WTC11 (cell line): ENCODE results near the gene SIAE. TPM values are rescaled to one million over a fixed set of nuclear protein-coding genes. Genes with fewer than 3 reads are reported as not detected.

ENCODE experiments used
- ATAC-seq: fragments of 200-7000 bp; cut with Tn5 transposase; 2 replicates; pipeline ENCODE4 v1.10.0; 2021; ENCODE audit warnings: mild to moderate bottlenecking, moderate library complexity
- Bru-seq: library from RNA; stranded (reverse); fragments of 400-500 nt; gene quantifications from one replicate; lab custom pipeline; 2021; lab: Mats Ljungman, UMichigan
- CTCF ChIA-PET: fragments of 300-600 bp; sonication (Branson Sonifier 250); formaldehyde crosslinking; loops from one replicate; lab custom pipeline; 2021; ENCODE audit warnings: antibody characterized with exemption; lab: Charles Lee
- POLR2A ChIA-PET: fragments of 350-600 bp; sonication (Branson Sonifier 250); formaldehyde crosslinking; loops from one replicate; lab custom pipeline; 2021; ENCODE audit warnings: antibody characterized with exemption; lab: Charles Lee
- DNase-seq: peaks from one replicate; pipeline ENCODE4 v3.0.0; 2021; ENCODE audit warnings: low spot score
- H3K27ac Mint-ChIP-seq: 2 replicates; pipeline ENCODE4 v1.8.0; 2021; ENCODE audit warnings: mixed read lengths
- H3K27me3 Mint-ChIP-seq: 2 replicates; pipeline ENCODE4 v1.8.0; 2021; ENCODE audit warnings: low read depth, mild to moderate bottlenecking, moderate library complexity, mixed read lengths
- H3K36me3 Mint-ChIP-seq: 2 replicates; pipeline ENCODE4 v1.8.0; 2021; ENCODE audit warnings: mixed read lengths
- H3K4me1 Mint-ChIP-seq: 2 replicates; pipeline ENCODE4 v1.8.0; 2022; ENCODE audit warnings: mixed read lengths
- H3K4me3 Mint-ChIP-seq: 2 replicates; pipeline ENCODE4 v1.8.0; 2021; ENCODE audit warnings: mild to moderate bottlenecking, moderate library complexity, mixed read lengths
- H3K9me3 Mint-ChIP-seq: 2 replicates; pipeline ENCODE4 v1.8.0; 2021; ENCODE audit warnings: mixed read lengths
- EMX1 ChIP-seq: fragments of 250-450 bp; sonication (Bioruptor Pico); IDR thresholded peaks from 2 replicates; pipeline ENCODE4 v1.8.0; 2021; ENCODE audit warnings: mild to moderate bottlenecking
- ESRRA ChIP-seq: sonication (generic); formaldehyde crosslinking; IDR thresholded peaks from 2 replicates; pipeline ENCODE4 v1.8.1; 2022; ENCODE audit warnings: mild to moderate bottlenecking, missing genetic modification reagents, borderline replicate concordance
- FOXP1 ChIP-seq: sonication (generic); formaldehyde crosslinking; IDR thresholded peaks from 2 replicates; pipeline ENCODE4 v1.8.0; 2022; ENCODE audit warnings: missing genetic modification reagents, mild to moderate bottlenecking, moderate library complexity, borderline replicate concordance
- GABPB1 ChIP-seq: sonication (generic); formaldehyde crosslinking; IDR thresholded peaks from 2 replicates; pipeline ENCODE4 v1.8.1; 2023; ENCODE audit warnings: mild to moderate bottlenecking, missing genetic modification reagents
- IRF2 ChIP-seq: sonication (generic); formaldehyde crosslinking; IDR thresholded peaks from 2 replicates; pipeline ENCODE4 v1.8.0; 2022; ENCODE audit warnings: low read depth, missing genetic modification reagents, borderline replicate concordance
- JAZF1 ChIP-seq: fragments of 250-450 bp; sonication (Bioruptor Pico); IDR thresholded peaks from 2 replicates; pipeline ENCODE4 v1.9.0; 2021; ENCODE audit warnings: moderate library complexity, mild to moderate bottlenecking, inconsistent platforms
- MXD4 ChIP-seq: fragments of 250-450 bp; sonication (Bioruptor Pico); IDR thresholded peaks from 2 replicates; pipeline ENCODE4 v1.8.0; 2021; ENCODE audit warnings: mild to moderate bottlenecking, moderate library complexity, borderline replicate concordance
- MYBL2 ChIP-seq: sonication (generic); formaldehyde crosslinking; IDR thresholded peaks from 2 replicates; pipeline ENCODE4 v1.8.1; 2023; ENCODE audit warnings: mild to moderate bottlenecking, moderate library complexity, missing genetic modification reagents
- SP1 ChIP-seq: sonication (generic); formaldehyde crosslinking; conservative IDR thresholded peaks from 2 replicates; pipeline ENCODE4 v1.8.1; 2022; ENCODE audit warnings: missing genetic modification reagents
- TEAD1 ChIP-seq: sonication (generic); formaldehyde crosslinking; IDR thresholded peaks from 2 replicates; pipeline ENCODE4 v1.8.0; 2022; ENCODE audit warnings: mild to moderate bottlenecking, missing genetic modification reagents
- ZNF138 ChIP-seq: sonication (generic); formaldehyde crosslinking; conservative IDR thresholded peaks from 2 replicates; pipeline ENCODE4 v1.8.1; 2022; ENCODE audit warnings: mild to moderate bottlenecking, moderate library complexity, missing genetic modification reagents
- ZNF423 ChIP-seq: fragments of 250-450 bp; sonication (Bioruptor Pico); IDR thresholded peaks from 2 replicates; pipeline ENCODE4 v2.1.2; 2022; ENCODE audit warnings: mild to moderate bottlenecking, moderate library complexity
- long read RNA-seq, 3 experiments: library from RNA in 1 of 3; library from capped mRNA in 1 of 3; library from polyadenylated mRNA in 1 of 3; unstranded in 2 of 3; stranded (forward) in 1 of 3; transcript quantifications; one replicate each; pipeline ENCODE4 v2.0.0, GENCODE V29; 2021
- total RNA-seq: library from RNA; stranded (reverse); gene quantifications from 3 replicates; pipeline ENCODE4 v1.2.3, GENCODE V29; 2021
- TF ChIP-seq, protein P1 (sequence below): sonication (generic); formaldehyde crosslinking; IDR thresholded peaks from 2 replicates; pipeline ENCODE4 v1.8.1; 2022; ENCODE audit warnings: mild to moderate bottlenecking, moderate library complexity, missing genetic modification reagents
- TF ChIP-seq, protein P2 (sequence below): sonication (generic); formaldehyde crosslinking; IDR thresholded peaks from 2 replicates; pipeline ENCODE4 v1.8.1; 2022; ENCODE audit warnings: mild to moderate bottlenecking, missing genetic modification reagents, moderate library complexity, borderline replicate concordance
- TF ChIP-seq, protein P3 (sequence below): sonication (generic); formaldehyde crosslinking; IDR thresholded peaks from 2 replicates; pipeline ENCODE4 v1.8.0; 2022; ENCODE audit warnings: mild to moderate bottlenecking, missing genetic modification reagents
- TF ChIP-seq, protein P4 (sequence below): sonication (generic); formaldehyde crosslinking; conservative IDR thresholded peaks from 2 replicates; pipeline ENCODE4 v1.8.1; 2023; ENCODE audit warnings: mild to moderate bottlenecking, low read depth, missing genetic modification reagents, moderate library complexity
- TF ChIP-seq, protein P5 (sequence below): sonication (generic); formaldehyde crosslinking; IDR thresholded peaks from 2 replicates; pipeline ENCODE4 v1.8.1; 2023; ENCODE audit warnings: mild to moderate bottlenecking, missing genetic modification reagents, moderate library complexity
- TF ChIP-seq, protein P6 (sequence below): sonication (generic); formaldehyde crosslinking; IDR thresholded peaks from 2 replicates; pipeline ENCODE4 v1.8.0; 2022; ENCODE audit warnings: mild to moderate bottlenecking, missing genetic modification reagents

Gene SIAE, protein sequence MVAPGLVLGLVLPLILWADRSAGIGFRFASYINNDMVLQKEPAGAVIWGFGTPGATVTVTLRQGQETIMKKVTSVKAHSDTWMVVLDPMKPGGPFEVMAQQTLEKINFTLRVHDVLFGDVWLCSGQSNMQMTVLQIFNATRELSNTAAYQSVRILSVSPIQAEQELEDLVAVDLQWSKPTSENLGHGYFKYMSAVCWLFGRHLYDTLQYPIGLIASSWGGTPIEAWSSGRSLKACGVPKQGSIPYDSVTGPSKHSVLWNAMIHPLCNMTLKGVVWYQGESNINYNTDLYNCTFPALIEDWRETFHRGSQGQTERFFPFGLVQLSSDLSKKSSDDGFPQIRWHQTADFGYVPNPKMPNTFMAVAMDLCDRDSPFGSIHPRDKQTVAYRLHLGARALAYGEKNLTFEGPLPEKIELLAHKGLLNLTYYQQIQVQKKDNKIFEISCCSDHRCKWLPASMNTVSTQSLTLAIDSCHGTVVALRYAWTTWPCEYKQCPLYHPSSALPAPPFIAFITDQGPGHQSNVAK
- total RNA-seq (4.4 to 4.9 TPM (median 4.8 TPM) in 3 replicates), Bru-seq, nascent RNA (percentile 40 among the genes with signal in this experiment)
- long read RNA-seq, experiment 1, full-length matches to known transcripts: 1 of 1 reads
- long read RNA-seq, experiment 1, partial matches to known transcripts: 0 of 1 reads
- long read RNA-seq, experiment 1, other reads (novel, unspliced or antisense): 0 of 1 reads
- long read RNA-seq, experiment 2, full-length matches to known transcripts: 1 of 3 reads
- long read RNA-seq, experiment 2, partial matches to known transcripts: 0 of 3 reads
- long read RNA-seq, experiment 2, other reads (novel, unspliced or antisense): 2 of 3 reads
- long read RNA-seq, experiment 3, full-length matches to known transcripts: 1 of 1 reads
- long read RNA-seq, experiment 3, partial matches to known transcripts: 0 of 1 reads
- long read RNA-seq, experiment 3, other reads (novel, unspliced or antisense): 0 of 1 reads

DNA sequence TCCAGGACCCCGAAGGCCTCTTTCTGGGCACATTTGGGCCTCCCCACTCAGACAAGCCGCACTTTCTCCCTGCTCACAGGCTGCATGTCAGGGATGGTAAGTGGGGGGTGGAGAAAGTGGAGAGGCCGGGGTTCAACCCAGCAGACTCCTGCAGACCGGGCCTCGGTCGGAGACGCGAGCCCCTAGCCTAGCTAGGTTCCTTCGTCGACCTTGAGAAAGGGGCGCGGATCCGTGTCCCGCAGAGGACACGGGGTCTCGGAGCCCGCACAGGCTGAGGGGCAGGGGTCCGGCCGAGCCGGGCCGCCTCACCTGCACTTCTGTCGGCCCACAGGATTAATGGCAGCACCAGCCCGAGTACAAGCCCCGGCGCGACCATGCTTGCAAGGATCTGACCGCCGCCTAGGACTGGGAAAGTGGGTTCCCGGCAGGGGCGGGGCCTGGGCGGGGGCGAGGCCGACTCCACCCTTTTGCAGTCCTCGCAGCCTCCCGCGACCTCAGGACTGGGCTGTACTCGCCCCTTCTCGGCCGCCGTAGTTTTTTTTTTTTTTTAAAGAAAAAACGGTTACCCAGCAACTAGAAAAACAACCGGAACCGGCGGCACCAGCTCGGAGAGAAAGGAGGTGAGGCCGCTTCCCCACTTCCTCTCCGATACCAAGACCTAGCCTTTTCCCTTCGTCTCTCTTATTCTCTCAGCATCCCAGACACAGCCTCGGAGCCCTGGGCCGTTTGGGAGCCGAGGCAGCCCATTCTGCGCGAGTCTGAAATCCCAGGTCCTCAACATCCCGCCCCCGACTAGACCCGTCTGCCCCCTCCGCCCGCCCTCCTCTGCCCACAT is at the start of gene SIAE, which contains the start of gene SPA17:
TSS of gene SIAE (minus strand) at position 407 of the 835 bp plus-strand sequence. CDS start at position 376, 31 bp downstream.
TSS of gene SPA17 (plus strand) at position 572 of the 835 bp plus-strand sequence. CDS start 1,361 bp downstream, outside the sequence.
- Mint-ChIP-seq H3K36me3 (no peaks in the 10 kb centered on the region), H3K4me1 (peaks cover 11% of the 10 kb centered on the region)
- CTCF ChIA-PET: interaction anchor here (0.6 to 3.1 kb wide), 22 partner anchors 17 to 750 kb away, joined by 3 to 26 read pairs (median 4); partner anchors contain the start of genes ESAM, NRGN, TBRG1 and VSIG2
- TF ChIP-seq TEAD1 (CRISPR knock-in tag) (no peak), MXD4 (CRISPR knock-in tag) (no peak), MYBL2 (CRISPR knock-in tag) (0 out of 2 replicates have a peak, but pooled peaks have one; percentile 71), ZNF138 (CRISPR knock-in tag) (no peak), FOXP1 (peak; percentile 57), GABPB1 (peak; percentile 63; the same call in 1 of the 2 replicates), ESRRA (CRISPR knock-in tag) (no peak), IRF2 (CRISPR knock-in tag) (no peak), ZNF423 (CRISPR knock-in tag) (no peak), SP1 (peak; percentile 72; the same call in 1 of the 2 replicates), EMX1 (CRISPR knock-in tag) (no peak), JAZF1 (no peak)
- TF ChIP-seq, protein P1, sequence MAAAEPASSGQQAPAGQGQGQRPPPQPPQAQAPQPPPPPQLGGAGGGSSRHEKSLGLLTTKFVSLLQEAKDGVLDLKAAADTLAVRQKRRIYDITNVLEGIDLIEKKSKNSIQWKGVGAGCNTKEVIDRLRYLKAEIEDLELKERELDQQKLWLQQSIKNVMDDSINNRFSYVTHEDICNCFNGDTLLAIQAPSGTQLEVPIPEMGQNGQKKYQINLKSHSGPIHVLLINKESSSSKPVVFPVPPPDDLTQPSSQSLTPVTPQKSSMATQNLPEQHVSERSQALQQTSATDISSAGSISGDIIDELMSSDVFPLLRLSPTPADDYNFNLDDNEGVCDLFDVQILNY: no peak
- TF ChIP-seq, protein P2, sequence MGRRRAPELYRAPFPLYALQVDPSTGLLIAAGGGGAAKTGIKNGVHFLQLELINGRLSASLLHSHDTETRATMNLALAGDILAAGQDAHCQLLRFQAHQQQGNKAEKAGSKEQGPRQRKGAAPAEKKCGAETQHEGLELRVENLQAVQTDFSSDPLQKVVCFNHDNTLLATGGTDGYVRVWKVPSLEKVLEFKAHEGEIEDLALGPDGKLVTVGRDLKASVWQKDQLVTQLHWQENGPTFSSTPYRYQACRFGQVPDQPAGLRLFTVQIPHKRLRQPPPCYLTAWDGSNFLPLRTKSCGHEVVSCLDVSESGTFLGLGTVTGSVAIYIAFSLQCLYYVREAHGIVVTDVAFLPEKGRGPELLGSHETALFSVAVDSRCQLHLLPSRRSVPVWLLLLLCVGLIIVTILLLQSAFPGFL (CRISPR knock-in tag): no peak
- TF ChIP-seq, protein P3, sequence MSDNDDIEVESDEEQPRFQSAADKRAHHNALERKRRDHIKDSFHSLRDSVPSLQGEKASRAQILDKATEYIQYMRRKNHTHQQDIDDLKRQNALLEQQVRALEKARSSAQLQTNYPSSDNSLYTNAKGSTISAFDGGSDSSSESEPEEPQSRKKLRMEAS: peak; percentile 31; the same call in 1 of the 2 replicates
- TF ChIP-seq, protein P4, sequence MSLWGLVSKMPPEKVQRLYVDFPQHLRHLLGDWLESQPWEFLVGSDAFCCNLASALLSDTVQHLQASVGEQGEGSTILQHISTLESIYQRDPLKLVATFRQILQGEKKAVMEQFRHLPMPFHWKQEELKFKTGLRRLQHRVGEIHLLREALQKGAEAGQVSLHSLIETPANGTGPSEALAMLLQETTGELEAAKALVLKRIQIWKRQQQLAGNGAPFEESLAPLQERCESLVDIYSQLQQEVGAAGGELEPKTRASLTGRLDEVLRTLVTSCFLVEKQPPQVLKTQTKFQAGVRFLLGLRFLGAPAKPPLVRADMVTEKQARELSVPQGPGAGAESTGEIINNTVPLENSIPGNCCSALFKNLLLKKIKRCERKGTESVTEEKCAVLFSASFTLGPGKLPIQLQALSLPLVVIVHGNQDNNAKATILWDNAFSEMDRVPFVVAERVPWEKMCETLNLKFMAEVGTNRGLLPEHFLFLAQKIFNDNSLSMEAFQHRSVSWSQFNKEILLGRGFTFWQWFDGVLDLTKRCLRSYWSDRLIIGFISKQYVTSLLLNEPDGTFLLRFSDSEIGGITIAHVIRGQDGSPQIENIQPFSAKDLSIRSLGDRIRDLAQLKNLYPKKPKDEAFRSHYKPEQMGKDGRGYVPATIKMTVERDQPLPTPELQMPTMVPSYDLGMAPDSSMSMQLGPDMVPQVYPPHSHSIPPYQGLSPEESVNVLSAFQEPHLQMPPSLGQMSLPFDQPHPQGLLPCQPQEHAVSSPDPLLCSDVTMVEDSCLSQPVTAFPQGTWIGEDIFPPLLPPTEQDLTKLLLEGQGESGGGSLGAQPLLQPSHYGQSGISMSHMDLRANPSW (CRISPR knock-in tag): no peak
- TF ChIP-seq, protein P5, sequence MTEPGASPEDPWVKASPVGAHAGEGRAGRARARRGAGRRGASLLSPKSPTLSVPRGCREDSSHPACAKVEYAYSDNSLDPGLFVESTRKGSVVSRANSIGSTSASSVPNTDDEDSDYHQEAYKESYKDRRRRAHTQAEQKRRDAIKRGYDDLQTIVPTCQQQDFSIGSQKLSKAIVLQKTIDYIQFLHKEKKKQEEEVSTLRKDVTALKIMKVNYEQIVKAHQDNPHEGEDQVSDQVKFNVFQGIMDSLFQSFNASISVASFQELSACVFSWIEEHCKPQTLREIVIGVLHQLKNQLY (CRISPR knock-in tag): no peak
- TF ChIP-seq, protein P6, sequence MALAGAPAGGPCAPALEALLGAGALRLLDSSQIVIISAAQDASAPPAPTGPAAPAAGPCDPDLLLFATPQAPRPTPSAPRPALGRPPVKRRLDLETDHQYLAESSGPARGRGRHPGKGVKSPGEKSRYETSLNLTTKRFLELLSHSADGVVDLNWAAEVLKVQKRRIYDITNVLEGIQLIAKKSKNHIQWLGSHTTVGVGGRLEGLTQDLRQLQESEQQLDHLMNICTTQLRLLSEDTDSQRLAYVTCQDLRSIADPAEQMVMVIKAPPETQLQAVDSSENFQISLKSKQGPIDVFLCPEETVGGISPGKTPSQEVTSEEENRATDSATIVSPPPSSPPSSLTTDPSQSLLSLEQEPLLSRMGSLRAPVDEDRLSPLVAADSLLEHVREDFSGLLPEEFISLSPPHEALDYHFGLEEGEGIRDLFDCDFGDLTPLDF (CRISPR knock-in tag): no peak
- TF ChIP-seq, all 79 proteins: peak for 5
- H3K27ac Mint-ChIP-seq: peak within 1 kb of the TSS; percentile 86
- no peaks in the 10 kb centered on the region for H3K9me3 Mint-ChIP-seq
- ATAC-seq: peak; percentile 97
- peaks cover 23% of the 10 kb centered on the region for H3K27me3 Mint-ChIP-seq
- peak; percentile 96 for DNase-seq
- H3K4me3 Mint-ChIP-seq: peak within 1 kb of the TSS; percentile 90
- POLR2A ChIA-PET: interaction anchor here (0.6 to 1.0 kb wide), 8 partner anchors 10 to 496 kb away, joined by 3 to 4 read pairs (median 3); partner anchors contain the start of gene ESAM
